OCI-LY3 (cell line): ENCODE results near the gene TOLLIP.

ENCODE experiments used
- CTCF ChIP-seq: fragments of 200-600, 300-600 bp; sonication (generic); IDR thresholded peaks from 2 replicates; pipeline ENCODE4 v1.5.1; 2014; ENCODE audit warnings: antibody characterized with exemption, low read length, low read depth
- EZH2phosphoT487 ChIP-seq: fragments of 200-600 bp; shearing (Covaris generic); IDR thresholded peaks from 2 replicates; pipeline ENCODE4 v1.6.1; 2018; ENCODE audit warnings: antibody characterized with exemption, mixed run types, low read depth

- TF ChIP-seq CTCF (no peak), EZH2phosphoT487 (no peak)
Observed at GRCh38 chr11:1225386-1226225, 83.8 kb downstream of the TOLLIP start.
